OCI-M2 (cell line): ENCODE measurements around the gene PCDHGA2.
"Not testable (repeated sequence)": the region's sequence is repeated elsewhere in the genome, so short reads cannot be mapped to it uniquely, and the experiment has no call there.

Experiments
- DNase-seq: peaks from one replicate; lab custom pipeline; 2025; ENCODE audit not compliant: unreplicated experiment; lab: John Stamatoyannopoulos, UW

Gene PCDHGA2

GRCh38 chr5:141382469-141383294 is 44.1 kb downstream of the PCDHGA2 start, which contains the start of gene PCDHGA7:
PCDHGA7 (plus strand) TSS chr5:141382742; CDS start chr5:141382900, 158 bp downstream.
- no peak for DNase-seq

- no peak for DNase-seq
Measured at GRCh38 chr5:141383345-141383744, 44.8 kb downstream of the PCDHGA2 start.

- no peak for DNase-seq
Measured at GRCh38 chr5:141384471-141385267, 46.1 kb downstream of the PCDHGA2 start.

GRCh38 chr5:141387557-141388311 is 49.2 kb downstream of the PCDHGA2 start, which contains the start of gene PCDHGB4:
PCDHGB4 (plus strand) TSS chr5:141387698; CDS start chr5:141387885, 187 bp downstream.
- not testable (repeated sequence) for DNase-seq

- DNase-seq = no peak
Measured at GRCh38 chr5:141388661-141389060, 50.1 kb downstream of the PCDHGA2 start.

GRCh38 chr5:141389153-141390042 is 50.8 kb downstream of the PCDHGA2 start:
- DNase-seq = no peak

GRCh38 chr5:141392429-141393198 is 54.1 kb downstream of the PCDHGA2 start, which contains the start of gene PCDHGA8:
PCDHGA8 (plus strand) TSS chr5:141392633; CDS start chr5:141392814, 181 bp downstream.
- DNase-seq = no peak
